ENCODE results near the gene SESN3.

The SESN3 gene

DNA sequence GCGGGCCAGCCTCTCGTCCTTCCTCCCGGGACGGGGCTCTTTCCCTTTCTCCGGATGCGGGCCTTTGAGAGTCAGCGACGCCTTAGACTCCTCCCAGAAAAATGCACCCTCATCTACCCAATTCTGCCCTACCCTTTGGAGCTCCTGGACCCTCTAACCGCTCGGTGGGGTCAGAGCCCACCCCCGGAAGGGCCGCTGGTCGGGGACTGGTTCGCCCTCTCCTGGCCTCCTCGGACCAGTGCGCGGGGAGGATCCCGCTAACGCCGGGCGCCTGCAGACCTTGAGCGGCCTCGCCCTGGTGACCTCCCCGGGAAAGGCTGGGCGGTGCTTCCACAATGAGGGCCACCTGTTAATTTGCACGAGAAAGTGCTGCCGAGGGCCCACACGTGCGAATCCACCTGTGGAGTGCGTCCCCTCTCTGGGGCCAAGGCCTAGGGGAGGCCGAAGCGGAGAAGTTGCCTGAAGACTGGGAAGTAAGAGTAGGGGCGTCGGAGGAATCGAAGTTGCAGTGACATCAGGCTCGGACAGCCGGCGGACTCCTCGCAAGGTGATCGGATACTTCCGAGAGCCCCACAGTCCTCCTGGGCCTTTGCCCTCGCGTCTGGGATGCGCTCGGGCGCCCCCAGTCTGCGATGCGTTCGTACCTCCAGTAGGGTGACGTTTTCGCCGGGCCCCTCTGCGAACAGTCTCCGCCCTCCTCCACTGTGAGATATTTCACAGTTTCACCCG is 79.9 kb downstream of the SESN3 start:
- H3K9ac ChIP-seq (ENCODE audit: low read depth, low read length), result 0 out of 2 replicates have a peak overlapping the region, but pooled peaks have one; percentile 26
- H3K9me3 ChIP-seq (ENCODE audit: control insufficient read depth, insufficient read depth, low read length), result no peaks in the 10 kb centered on the region
- no peaks in the 10 kb centered on the region for H3K36me3 ChIP-seq (ENCODE audit: control insufficient read depth, insufficient read depth, low read length)
- peak overlapping the region; percentile 37 for H3K27ac ChIP-seq (ENCODE audit: low read depth, low read length)
- peaks cover 52% of the 10 kb centered on the region for H3K27me3 ChIP-seq (ENCODE audit: control insufficient read depth, insufficient read depth, low read length)
- peak overlapping the region; percentile 71 for H3K4me3 ChIP-seq (ENCODE audit: low read depth, low read length)
- H3K4me1 ChIP-seq (ENCODE audit: control insufficient read depth, insufficient read depth, low read length), result no peaks in the 10 kb centered on the region

GRCh38 chr11:95149651-95150364 is 81.2 kb downstream of the SESN3 start:
- no peak overlapping the region for H3K27ac ChIP-seq (ENCODE audit: low read depth, low read length)
- no peaks in the 10 kb centered on the region for H3K9me3 ChIP-seq (ENCODE audit: control insufficient read depth, insufficient read depth, low read length)
- H3K36me3 ChIP-seq (ENCODE audit: control insufficient read depth, insufficient read depth, low read length), result no peaks in the 10 kb centered on the region
- H3K9ac ChIP-seq (ENCODE audit: low read depth, low read length), result no peak overlapping the region
- H3K27me3 ChIP-seq (ENCODE audit: control insufficient read depth, insufficient read depth, low read length), result peaks cover 65% of the 10 kb centered on the region
- peak overlapping the region; percentile 71 for H3K4me3 ChIP-seq (ENCODE audit: low read depth, low read length)
- H3K4me1 ChIP-seq (ENCODE audit: control insufficient read depth, insufficient read depth, low read length), result no peaks in the 10 kb centered on the region

DNA sequence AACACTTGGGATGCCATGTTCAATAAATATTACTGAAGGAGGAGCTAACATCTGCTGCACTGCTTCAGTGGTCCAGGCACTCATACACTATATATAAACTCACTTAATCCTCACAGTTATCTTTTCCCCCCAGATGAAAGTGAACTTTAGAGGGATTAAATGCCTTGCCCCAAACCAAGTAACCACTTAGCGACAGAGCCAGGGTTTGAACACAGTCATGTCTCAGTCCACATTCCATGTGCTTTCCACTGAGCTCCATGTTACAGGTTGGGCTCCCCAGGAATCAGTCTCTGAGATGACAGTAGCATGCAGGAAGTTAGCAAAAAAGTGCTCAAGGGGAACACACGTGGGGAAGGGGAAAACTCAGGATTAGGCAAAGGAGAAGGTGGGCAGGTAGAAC is 82.1 kb downstream of the SESN3 start:
- no peak overlapping the region for H3K27ac ChIP-seq (ENCODE audit: low read depth, low read length)
- H3K27me3 ChIP-seq (ENCODE audit: control insufficient read depth, insufficient read depth, low read length), result peaks cover 71% of the 10 kb centered on the region
- no peaks in the 10 kb centered on the region for H3K36me3 ChIP-seq (ENCODE audit: control insufficient read depth, insufficient read depth, low read length)
- H3K9me3 ChIP-seq (ENCODE audit: control insufficient read depth, insufficient read depth, low read length), result no peaks in the 10 kb centered on the region
- H3K4me3 ChIP-seq (ENCODE audit: low read depth, low read length), result no peak overlapping the region
- H3K4me1 ChIP-seq (ENCODE audit: control insufficient read depth, insufficient read depth, low read length), result no peaks in the 10 kb centered on the region
- no peak overlapping the region for H3K9ac ChIP-seq (ENCODE audit: low read depth, low read length)

DNA sequence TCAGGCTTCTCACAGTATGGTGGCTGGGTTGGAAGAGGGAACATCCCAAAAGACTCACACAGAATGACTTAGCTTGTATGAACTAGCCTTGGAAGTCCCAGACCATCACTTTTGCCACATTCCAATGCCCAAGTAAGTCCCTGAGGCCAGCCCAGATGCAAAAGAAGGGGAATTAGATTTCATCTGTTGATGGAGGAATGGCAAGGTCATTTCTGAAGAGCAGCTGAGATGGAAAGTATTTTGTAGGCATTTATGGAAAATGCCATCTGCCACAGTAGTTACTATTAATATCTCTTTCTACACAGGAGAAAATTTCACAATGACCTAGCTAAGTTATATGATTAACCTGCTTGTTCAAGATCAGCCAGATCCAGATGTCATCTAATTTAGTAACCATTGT is 82.6 kb downstream of the SESN3 start:
- Histone ChIP-seq H3K4me1 (ENCODE audit: control insufficient read depth, insufficient read depth, low read length) (no peaks in the 10 kb centered on the region), H3K9ac (ENCODE audit: low read depth, low read length) (no peak overlapping the region), H3K27ac (ENCODE audit: low read depth, low read length) (no peak overlapping the region), H3K27me3 (ENCODE audit: control insufficient read depth, insufficient read depth, low read length) (peaks cover 71% of the 10 kb centered on the region), H3K36me3 (ENCODE audit: control insufficient read depth, insufficient read depth, low read length) (no peaks in the 10 kb centered on the region), H3K4me3 (ENCODE audit: low read depth, low read length) (no peak overlapping the region), H3K9me3 (ENCODE audit: control insufficient read depth, insufficient read depth, low read length) (no peaks in the 10 kb centered on the region)

DNA sequence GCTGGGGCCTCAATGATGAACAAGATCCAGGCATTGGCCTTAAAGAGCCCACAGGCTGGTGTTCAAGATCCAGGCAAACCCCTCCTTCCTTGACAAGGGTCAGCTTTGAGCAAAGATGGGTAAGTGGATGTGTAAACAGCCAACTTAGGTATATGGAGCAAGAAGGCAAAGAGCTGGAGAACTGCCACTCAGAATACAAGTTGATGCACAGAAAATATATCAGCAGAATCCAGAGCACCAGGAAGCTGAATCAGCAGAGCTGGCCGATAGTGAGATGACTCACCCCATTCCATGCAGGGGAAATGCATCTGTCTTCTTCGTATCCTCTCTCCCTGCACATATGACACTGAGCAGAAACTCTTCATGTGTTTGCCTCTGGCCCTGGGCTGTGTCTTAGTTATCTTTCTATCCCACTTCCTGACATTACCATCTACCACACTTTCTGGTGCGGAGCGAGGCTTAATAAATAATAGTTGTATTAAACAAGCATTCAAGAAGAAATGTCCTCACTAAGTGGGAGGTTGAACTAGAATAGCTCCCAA is 83.6 kb downstream of the SESN3 start:
- Histone ChIP-seq H3K4me1 (ENCODE audit: control insufficient read depth, insufficient read depth, low read length) (no peaks in the 10 kb centered on the region), H3K27ac (ENCODE audit: low read depth, low read length) (no peak overlapping the region), H3K9ac (ENCODE audit: low read depth, low read length) (no peak overlapping the region)

GRCh38 chr11:95145430-95146060 is 85.5 kb downstream of the SESN3 start:
- Histone ChIP-seq H3K27me3 (ENCODE audit: control insufficient read depth, insufficient read depth, low read length) (peaks cover 79% of the 10 kb centered on the region), H3K27ac (ENCODE audit: low read depth, low read length) (no peak overlapping the region), H3K9me3 (ENCODE audit: control insufficient read depth, insufficient read depth, low read length) (no peaks in the 10 kb centered on the region), H3K4me3 (ENCODE audit: low read depth, low read length) (no peak overlapping the region), H3K4me1 (ENCODE audit: control insufficient read depth, insufficient read depth, low read length) (no peaks in the 10 kb centered on the region), H3K36me3 (ENCODE audit: control insufficient read depth, insufficient read depth, low read length) (no peaks in the 10 kb centered on the region), H3K9ac (ENCODE audit: low read depth, low read length) (no peak overlapping the region)

More for the DNA sequence above, 83.6 kb downstream of the SESN3 start:
- H3K9me3 ChIP-seq (ENCODE audit: control insufficient read depth, insufficient read depth, low read length), result no peaks in the 10 kb centered on the region
- H3K27me3 ChIP-seq (ENCODE audit: control insufficient read depth, insufficient read depth, low read length), result peaks cover 75% of the 10 kb centered on the region
- H3K4me3 ChIP-seq (ENCODE audit: low read depth, low read length), result no peak overlapping the region
- no peaks in the 10 kb centered on the region for H3K36me3 ChIP-seq (ENCODE audit: control insufficient read depth, insufficient read depth, low read length)

- H3K4me3 ChIP-seq (ENCODE audit: low read depth, low read length), result no peak overlapping the region
- no peaks in the 10 kb centered on the region for H3K36me3 ChIP-seq (ENCODE audit: control insufficient read depth, insufficient read depth, low read length)
- no peak overlapping the region for H3K27ac ChIP-seq (ENCODE audit: low read depth, low read length)
- H3K4me1 ChIP-seq (ENCODE audit: control insufficient read depth, insufficient read depth, low read length), result no peaks in the 10 kb centered on the region
- peaks cover 70% of the 10 kb centered on the region for H3K27me3 ChIP-seq (ENCODE audit: control insufficient read depth, insufficient read depth, low read length)
- H3K9ac ChIP-seq (ENCODE audit: low read depth, low read length), result no peak overlapping the region
- H3K9me3 ChIP-seq (ENCODE audit: control insufficient read depth, insufficient read depth, low read length), result no peaks in the 10 kb centered on the region
These were observed 86.4 kb downstream of the SESN3 start for GRCh38 chr11:95144313-95145235.

DNA sequence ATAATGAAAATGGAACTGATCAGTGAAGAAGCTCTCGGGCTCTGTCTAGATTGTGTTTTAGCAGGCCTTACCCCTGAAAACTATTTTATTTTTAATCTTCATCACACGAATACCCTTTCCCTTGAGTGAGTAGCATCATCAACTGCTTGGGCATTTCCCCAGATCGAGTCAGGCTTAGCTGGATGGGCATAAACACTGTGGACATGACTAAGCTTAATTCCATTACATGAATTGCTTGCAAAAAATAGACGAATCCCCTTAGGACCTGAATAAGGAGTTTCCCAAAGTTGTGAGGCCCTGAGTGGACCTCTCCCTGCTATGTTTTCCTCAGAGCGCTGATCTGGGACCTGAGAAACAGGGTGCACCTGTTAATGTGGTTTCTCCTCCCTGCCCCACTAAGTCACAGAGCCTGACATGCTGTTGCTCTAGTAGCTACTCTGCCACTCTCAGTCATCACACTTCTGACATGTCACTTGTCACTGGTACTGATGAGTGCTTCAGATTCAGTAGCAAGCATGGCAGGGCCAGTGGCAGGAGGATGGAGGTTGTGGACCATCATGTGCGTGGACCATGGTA is 87.8 kb downstream of the SESN3 start:
- Histone ChIP-seq H3K9me3 (ENCODE audit: control insufficient read depth, insufficient read depth, low read length) (no peaks in the 10 kb centered on the region), H3K4me1 (ENCODE audit: control insufficient read depth, insufficient read depth, low read length) (no peaks in the 10 kb centered on the region), H3K9ac (ENCODE audit: low read depth, low read length) (no peak overlapping the region), H3K4me3 (ENCODE audit: low read depth, low read length) (no peak overlapping the region), H3K36me3 (ENCODE audit: control insufficient read depth, insufficient read depth, low read length) (no peaks in the 10 kb centered on the region), H3K27ac (ENCODE audit: low read depth, low read length) (no peak overlapping the region), H3K27me3 (ENCODE audit: control insufficient read depth, insufficient read depth, low read length) (peaks cover 56% of the 10 kb centered on the region)

DNA sequence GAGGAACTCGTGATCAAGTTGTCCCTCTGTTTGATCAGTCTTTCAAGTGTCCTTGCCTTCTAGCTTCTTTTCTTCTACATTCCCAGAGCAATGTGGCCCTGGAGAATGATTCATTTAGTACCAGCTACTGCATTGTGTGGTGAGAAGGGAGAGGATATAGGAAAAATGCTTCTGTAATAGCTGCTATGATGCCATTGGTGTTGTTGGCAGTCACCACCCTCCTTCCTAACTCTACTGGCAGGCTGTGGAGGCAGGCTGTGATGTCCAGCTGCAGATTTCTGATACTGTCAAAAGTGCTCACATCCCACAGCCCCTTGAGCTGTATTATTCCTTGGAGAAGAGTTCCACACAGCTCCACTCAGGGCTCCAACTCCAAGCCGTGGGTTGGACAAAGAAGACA is 88.6 kb downstream of the SESN3 start:
- Histone ChIP-seq H3K27me3 (ENCODE audit: control insufficient read depth, insufficient read depth, low read length) (peaks cover 48% of the 10 kb centered on the region), H3K9ac (ENCODE audit: low read depth, low read length) (no peak overlapping the region), H3K27ac (ENCODE audit: low read depth, low read length) (no peak overlapping the region), H3K4me3 (ENCODE audit: low read depth, low read length) (no peak overlapping the region), H3K4me1 (ENCODE audit: control insufficient read depth, insufficient read depth, low read length) (no peaks in the 10 kb centered on the region), H3K36me3 (ENCODE audit: control insufficient read depth, insufficient read depth, low read length) (no peaks in the 10 kb centered on the region), H3K9me3 (ENCODE audit: control insufficient read depth, insufficient read depth, low read length) (no peaks in the 10 kb centered on the region)

DNA sequence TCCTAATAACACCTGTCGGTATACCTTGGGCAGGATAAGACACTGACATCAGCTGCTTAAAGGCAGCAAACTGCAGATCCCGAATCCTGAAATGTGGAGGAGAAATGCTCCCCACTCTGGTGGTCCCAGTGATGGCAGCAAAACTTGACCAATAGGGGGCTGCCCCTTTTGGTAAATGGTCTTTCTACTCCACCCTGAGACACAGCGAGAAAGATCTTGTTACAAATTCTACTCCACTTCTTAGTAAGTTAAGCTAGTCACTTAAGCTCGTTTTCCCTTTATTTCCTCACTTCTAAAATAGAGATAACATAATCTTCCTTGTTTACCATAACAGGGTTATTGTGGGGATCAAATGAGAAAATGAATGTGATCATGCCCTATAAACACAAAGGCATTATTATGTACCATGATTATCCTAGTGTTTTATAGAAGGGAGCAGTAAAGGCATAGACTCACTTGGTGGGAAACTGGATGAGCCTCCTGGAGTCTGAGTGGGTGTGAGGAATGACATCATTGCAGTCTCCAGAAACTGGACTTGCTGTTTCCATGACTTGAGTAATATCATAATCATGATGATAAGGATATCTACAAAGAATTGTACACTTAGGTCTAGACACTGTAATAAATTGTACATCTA is 90.5 kb downstream of the SESN3 start:
- no peaks in the 10 kb centered on the region for H3K36me3 ChIP-seq (ENCODE audit: control insufficient read depth, insufficient read depth, low read length)
- H3K9ac ChIP-seq (ENCODE audit: low read depth, low read length), result no peak overlapping the region
- peaks cover 29% of the 10 kb centered on the region for H3K27me3 ChIP-seq (ENCODE audit: control insufficient read depth, insufficient read depth, low read length)
- H3K9me3 ChIP-seq (ENCODE audit: control insufficient read depth, insufficient read depth, low read length), result no peaks in the 10 kb centered on the region
- no peak overlapping the region for H3K4me3 ChIP-seq (ENCODE audit: low read depth, low read length)
- H3K27ac ChIP-seq (ENCODE audit: low read depth, low read length), result no peak overlapping the region
- H3K4me1 ChIP-seq (ENCODE audit: control insufficient read depth, insufficient read depth, low read length), result no peaks in the 10 kb centered on the region

All from HUES48 (cell line).